HG02763 (cell line): Measurements from ENCODE around the gene MAML3.
"Not testable (repeated sequence)": the region's sequence is repeated elsewhere in the genome, so short reads cannot be mapped to it uniquely, and the experiment has no call there.

Experiments used
- ATAC-seq: cut with Tn5 transposase; IDR thresholded peaks from one replicate; pipeline ENCODE4 v1.9.1; 2021; ENCODE audit warnings: mild to moderate bottlenecking, moderate library complexity; ENCODE audit not compliant: unreplicated experiment

MAML3 gene

GRCh38 chr4:139969635-139970266, 184.2 kb downstream of the MAML3 start:
- no peak for ATAC-seq

GRCh38 chr4:139968831-139969230, 185.2 kb downstream of the MAML3 start:
- ATAC-seq, result no peak

- no peak for ATAC-seq
These were observed 187.6 kb downstream of the MAML3 start for GRCh38 chr4:139966383-139966782.

- ATAC-seq, result no peak
These were observed 188.2 kb downstream of the MAML3 start for GRCh38 chr4:139965789-139966188.

- no peak for ATAC-seq
These were observed 190.3 kb downstream of the MAML3 start for GRCh38 chr4:139963708-139964107.

- ATAC-seq, result no peak
These were observed 191.8 kb downstream of the MAML3 start for GRCh38 chr4:139962130-139962684.

GRCh38 chr4:139961344-139961946, 192.5 kb downstream of the MAML3 start:
- ATAC-seq, result no peak

- ATAC-seq, result no peak
These were observed 194.6 kb downstream of the MAML3 start for GRCh38 chr4:139959396-139959795.

- no peak for ATAC-seq
These were observed 195.3 kb downstream of the MAML3 start for GRCh38 chr4:139958739-139959098.

- ATAC-seq, result no peak
These were observed 195.8 kb downstream of the MAML3 start for GRCh38 chr4:139957986-139958738.

- no peak for ATAC-seq
These were observed 196.9 kb downstream of the MAML3 start for GRCh38 chr4:139957065-139957464.

GRCh38 chr4:139956507-139957017, 197.4 kb downstream of the MAML3 start:
- no peak for ATAC-seq

GRCh38 chr4:139955600-139955999, 198.4 kb downstream of the MAML3 start:
- ATAC-seq, result no peak

GRCh38 chr4:139954512-139954911, 199.5 kb downstream of the MAML3 start:
- no peak for ATAC-seq

GRCh38 chr4:139951021-139951420, 203.0 kb downstream of the MAML3 start:
- ATAC-seq, result no peak

- ATAC-seq, result peak; percentile 94
These were observed 203.4 kb downstream of the MAML3 start for GRCh38 chr4:139950568-139950967.

GRCh38 chr4:139944916-139945315, 209.1 kb downstream of the MAML3 start:
- not testable (repeated sequence) for ATAC-seq

GRCh38 chr4:139943277-139943676, 210.7 kb downstream of the MAML3 start:
- no peak for ATAC-seq

GRCh38 chr4:139942241-139942640, 211.7 kb downstream of the MAML3 start:
- ATAC-seq, result no peak

- no peak for ATAC-seq
These were observed 213.4 kb downstream of the MAML3 start for GRCh38 chr4:139940600-139940999.

- no peak for ATAC-seq
These were observed 215.6 kb downstream of the MAML3 start for GRCh38 chr4:139938414-139938813.

- ATAC-seq, result no peak
These were observed 218.1 kb downstream of the MAML3 start for GRCh38 chr4:139935911-139936310.
